ENCODE measurements around the gene PLA2G12B.
A peak's percentile ranks its signal among the peaks of the same experiment; 100 is the strongest.
"Not testable (repeated sequence)": the region's sequence is repeated elsewhere in the genome, so short reads cannot be mapped to it uniquely, and the experiment has no call there.

The PLA2G12B gene

GRCh38 chr10:72917803-72918332 is 36.7 kb downstream of the PLA2G12B start:
- peaks cover 11% of the 10 kb centered on the region for H3K9me3 Mint-ChIP-seq
- not testable (repeated sequence) for H3K4me1 Mint-ChIP-seq, H3K36me3 Mint-ChIP-seq, H3K4me3 Mint-ChIP-seq, H3K27me3 Mint-ChIP-seq, H3K27ac Mint-ChIP-seq

- H3K36me3 Mint-ChIP-seq, H3K27me3 Mint-ChIP-seq, H3K4me1 Mint-ChIP-seq, H3K27ac Mint-ChIP-seq, H3K4me3 Mint-ChIP-seq: not testable (repeated sequence)
- H3K9me3 Mint-ChIP-seq: peaks cover 11% of the 10 kb centered on the region
These were observed 37.4 kb downstream of the PLA2G12B start for GRCh38 chr10:72917201-72917600.

DNA sequence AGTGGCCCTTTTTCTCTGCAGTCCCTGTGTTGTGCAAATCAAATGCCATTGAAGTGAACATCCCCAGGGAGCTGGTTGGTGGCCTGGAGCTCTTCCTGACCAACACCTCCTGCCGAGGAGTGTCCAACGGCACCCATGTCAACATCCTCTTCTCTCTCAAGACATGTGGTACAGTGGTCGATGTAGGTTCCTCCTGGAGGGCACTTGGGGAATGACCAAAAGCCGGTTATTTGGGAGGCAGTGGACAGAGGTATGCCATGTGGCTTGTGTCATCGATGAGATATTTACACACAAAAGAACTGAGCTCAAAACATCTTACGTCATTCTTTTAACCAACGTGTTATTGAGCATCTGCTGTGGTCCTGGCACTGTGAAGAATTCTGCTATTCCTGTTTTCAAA is 41.3 kb downstream of the PLA2G12B start:
- no peaks in the 10 kb centered on the region for H3K9me3 Mint-ChIP-seq
- H3K4me3 Mint-ChIP-seq: no peak overlapping the region
- peak overlapping the region; percentile 71 for H3K27ac Mint-ChIP-seq
- H3K27me3 Mint-ChIP-seq: no peaks in the 10 kb centered on the region
- no peaks in the 10 kb centered on the region for H3K4me1 Mint-ChIP-seq
- no peaks in the 10 kb centered on the region for H3K36me3 Mint-ChIP-seq

DNA sequence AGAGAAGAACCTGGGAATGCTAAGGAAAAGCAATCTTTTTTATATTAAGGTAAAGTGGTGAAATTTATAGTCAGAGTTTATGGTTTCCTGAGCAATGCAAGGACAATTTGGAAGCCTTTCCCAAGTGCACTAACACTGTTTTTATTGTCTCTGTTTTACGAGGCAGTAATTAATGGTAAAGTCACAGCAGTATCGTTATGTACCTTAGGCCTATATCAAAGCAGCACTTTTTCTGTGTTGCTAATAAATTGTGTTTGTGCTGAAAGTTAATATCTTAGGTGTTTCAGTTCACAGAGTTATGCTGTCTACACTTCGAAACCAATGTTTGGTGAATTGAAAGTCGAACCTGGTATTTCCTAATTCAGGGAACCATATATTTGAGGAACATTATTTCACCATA is 41.9 kb downstream of the PLA2G12B start:
- Mint-ChIP-seq H3K36me3 (no peaks in the 10 kb centered on the region), H3K9me3 (no peaks in the 10 kb centered on the region), H3K27ac (no peak overlapping the region), H3K27me3 (no peaks in the 10 kb centered on the region), H3K4me1 (no peaks in the 10 kb centered on the region), H3K4me3 (no peak overlapping the region)

DNA sequence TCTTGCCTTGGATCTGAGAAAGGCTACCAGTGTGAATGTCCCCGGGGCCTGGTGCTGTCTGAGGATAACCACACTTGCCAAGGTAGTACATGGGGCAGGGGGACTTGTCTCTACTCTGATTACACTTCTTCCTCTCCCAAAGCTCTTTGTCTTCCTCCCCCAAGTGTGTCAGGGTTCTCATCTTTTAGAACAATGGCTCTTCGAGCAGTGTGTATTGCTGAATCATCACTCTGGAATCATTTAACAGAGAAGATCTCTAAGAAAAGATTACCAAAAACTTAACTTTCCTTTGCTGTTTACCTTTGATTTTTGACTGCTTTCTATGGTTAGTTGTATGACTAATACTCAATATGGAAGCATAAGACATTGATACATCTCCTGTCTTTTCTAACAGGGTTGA is 42.8 kb downstream of the PLA2G12B start:
- Mint-ChIP-seq H3K9me3 (no peaks in the 10 kb centered on the region), H3K27ac (no peak overlapping the region), H3K27me3 (no peaks in the 10 kb centered on the region), H3K4me1 (no peaks in the 10 kb centered on the region), H3K4me3 (no peak overlapping the region), H3K36me3 (no peaks in the 10 kb centered on the region)

DNA sequence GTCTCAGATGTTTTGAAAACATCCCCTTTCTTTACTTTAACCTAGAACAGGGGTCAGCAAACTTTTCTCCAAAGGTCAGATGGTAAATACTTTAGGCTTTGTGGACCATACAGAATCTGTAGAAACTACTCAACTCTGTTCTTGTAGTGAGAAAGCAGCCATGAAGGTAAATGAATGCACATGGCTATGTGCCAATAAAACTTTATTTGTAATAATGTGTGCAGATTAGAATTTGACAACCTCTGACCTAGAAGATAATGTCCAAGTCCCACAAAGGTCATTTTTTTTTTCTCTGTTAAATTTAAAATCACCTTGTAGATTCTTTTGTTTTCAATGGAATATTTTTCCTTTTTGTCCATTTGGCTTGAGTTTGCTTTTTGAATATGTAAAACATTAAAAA is 43.9 kb downstream of the PLA2G12B start:
- Mint-ChIP-seq H3K27me3 (no peaks in the 10 kb centered on the region), H3K36me3 (no peaks in the 10 kb centered on the region), H3K9me3 (no peaks in the 10 kb centered on the region), H3K27ac (no peak overlapping the region), H3K4me1 (no peaks in the 10 kb centered on the region), H3K4me3 (no peak overlapping the region)

DNA sequence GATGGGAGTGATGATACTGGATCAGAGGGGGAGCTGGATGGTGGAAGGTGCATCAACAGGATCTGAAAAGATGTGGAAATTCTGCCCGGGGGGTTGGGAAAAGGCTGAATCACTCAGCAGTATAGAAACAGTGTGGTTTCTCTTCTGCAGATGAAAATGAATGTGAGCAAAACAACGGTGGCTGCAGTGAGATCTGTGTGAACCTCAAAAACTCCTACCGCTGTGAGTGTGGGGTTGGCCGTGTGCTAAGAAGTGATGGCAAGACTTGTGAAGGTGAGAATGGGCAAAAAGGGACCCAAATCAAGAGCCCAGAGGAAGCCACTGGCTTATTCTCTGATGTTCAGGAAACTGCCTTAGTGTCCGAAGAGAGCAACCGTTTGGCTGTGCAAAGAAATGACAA is 48.2 kb downstream of the PLA2G12B start:
- no peaks in the 10 kb centered on the region for H3K4me1 Mint-ChIP-seq
- no peaks in the 10 kb centered on the region for H3K9me3 Mint-ChIP-seq
- no peak overlapping the region for H3K4me3 Mint-ChIP-seq
- H3K27me3 Mint-ChIP-seq: no peaks in the 10 kb centered on the region
- H3K27ac Mint-ChIP-seq: no peak overlapping the region
- H3K36me3 Mint-ChIP-seq: no peaks in the 10 kb centered on the region

- Mint-ChIP-seq H3K27ac (no peak overlapping the region), H3K9me3 (no peaks in the 10 kb centered on the region), H3K27me3 (no peaks in the 10 kb centered on the region), H3K36me3 (no peaks in the 10 kb centered on the region), H3K4me3 (no peak overlapping the region), H3K4me1 (no peaks in the 10 kb centered on the region)
These were observed 49.8 kb downstream of the PLA2G12B start for GRCh38 chr10:72904806-72905205.

DNA sequence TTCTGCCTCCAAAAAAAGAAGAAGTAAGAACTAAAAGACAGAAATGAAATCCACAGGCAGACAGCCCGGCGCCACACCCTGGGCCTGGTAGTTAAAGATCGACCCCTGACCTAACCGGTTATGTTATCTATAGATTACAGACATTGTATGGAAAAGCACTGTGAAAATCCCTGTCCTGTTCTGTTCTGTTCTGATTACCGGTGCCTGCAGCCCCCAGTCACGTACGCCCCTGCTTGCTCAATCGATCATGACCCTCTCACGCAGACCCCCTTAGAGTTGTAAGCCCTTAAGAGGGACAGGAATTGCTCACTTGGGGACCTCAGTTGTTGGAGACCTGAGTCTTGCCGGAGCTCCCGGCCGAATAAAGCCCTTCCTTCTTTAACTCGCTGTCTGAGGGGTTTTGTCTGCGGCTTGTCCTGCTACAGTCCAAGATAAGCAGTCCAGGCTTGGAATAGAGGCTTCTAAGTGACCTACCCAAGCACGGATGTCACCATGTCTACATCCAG is 50.6 kb downstream of the PLA2G12B start:
- H3K9me3 Mint-ChIP-seq, H3K4me1 Mint-ChIP-seq: not testable (repeated sequence)

DNA sequence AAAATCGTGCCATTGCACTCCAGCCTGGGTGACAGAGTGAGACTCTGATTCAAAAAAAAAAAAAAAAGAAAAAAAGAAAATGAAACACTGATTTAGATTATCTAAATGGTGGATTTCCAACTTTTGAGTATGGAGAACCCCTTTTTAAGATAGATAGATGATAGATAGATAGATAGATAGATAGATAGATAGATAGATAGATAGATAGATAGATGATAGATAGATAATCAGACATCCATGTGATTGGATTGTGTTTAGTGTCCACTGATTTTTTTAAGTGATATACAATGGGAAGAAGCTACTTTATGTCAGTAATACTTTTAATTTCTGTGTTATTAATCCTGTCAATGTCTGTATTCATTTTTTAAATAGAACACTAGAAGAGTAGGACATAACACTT is 55.1 kb downstream of the PLA2G12B start:
- Mint-ChIP-seq H3K27ac (no peak overlapping the region), H3K27me3 (peaks cover 2% of the 10 kb centered on the region), H3K9me3 (no peaks in the 10 kb centered on the region), H3K4me3 (no peak overlapping the region), H3K4me1 (no peaks in the 10 kb centered on the region), H3K36me3 (no peaks in the 10 kb centered on the region)

More for the DNA sequence above, 50.6 kb downstream of the PLA2G12B start:
- H3K27me3 Mint-ChIP-seq, H3K27ac Mint-ChIP-seq, H3K36me3 Mint-ChIP-seq, H3K4me3 Mint-ChIP-seq: not testable (repeated sequence)

DNA sequence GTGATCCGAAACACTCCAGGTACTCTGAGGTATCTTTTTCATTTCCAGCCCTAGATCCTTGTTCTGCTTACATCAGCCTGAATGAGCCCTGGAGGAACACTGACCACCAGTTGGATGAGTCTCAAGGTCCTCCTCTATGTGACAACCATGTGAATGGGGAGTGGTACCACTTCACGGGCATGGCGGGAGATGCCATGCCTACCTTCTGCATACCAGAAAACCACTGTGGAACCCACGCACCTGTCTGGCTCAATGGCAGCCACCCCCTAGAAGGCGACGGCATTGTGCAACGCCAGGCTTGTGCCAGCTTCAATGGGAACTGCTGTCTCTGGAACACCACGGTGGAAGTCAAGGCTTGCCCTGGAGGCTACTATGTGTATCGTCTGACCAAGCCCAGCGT is 56.0 kb downstream of the PLA2G12B start:
- H3K36me3 Mint-ChIP-seq: no peaks in the 10 kb centered on the region
- no peaks in the 10 kb centered on the region for H3K9me3 Mint-ChIP-seq
- no peak overlapping the region for H3K4me3 Mint-ChIP-seq
- H3K4me1 Mint-ChIP-seq: no peaks in the 10 kb centered on the region
- H3K27me3 Mint-ChIP-seq: peaks cover 2% of the 10 kb centered on the region
- no peak overlapping the region for H3K27ac Mint-ChIP-seq

DNA sequence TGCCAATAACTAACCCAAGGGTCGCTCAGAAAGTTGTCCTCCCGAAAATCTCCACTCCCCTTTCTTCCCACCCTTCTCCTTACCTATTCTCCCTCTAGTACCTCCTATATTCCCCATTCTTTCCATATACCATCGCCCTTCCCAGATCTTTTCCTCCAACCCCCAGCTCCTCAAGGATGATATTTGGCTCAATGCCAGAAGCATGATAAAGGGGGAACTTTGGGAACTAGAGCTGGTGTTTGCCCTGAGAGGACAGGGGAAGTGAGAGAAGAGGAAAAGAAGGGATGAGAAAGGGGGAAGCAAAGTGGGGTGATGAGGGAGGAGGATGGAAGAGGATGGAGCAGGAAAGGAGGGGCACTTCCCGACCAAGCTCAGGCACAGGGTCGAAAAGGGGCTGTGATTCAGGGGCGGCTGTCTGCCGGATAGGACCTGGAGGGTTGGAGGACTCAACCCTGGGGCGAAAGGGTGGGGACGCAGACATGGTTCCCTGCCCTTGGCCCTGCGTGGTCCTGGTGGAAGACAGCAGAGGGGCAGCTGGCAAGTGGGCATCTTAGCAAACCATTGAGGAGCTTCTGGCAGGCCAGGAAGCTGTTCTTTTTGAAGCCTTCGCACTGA is 59.3 kb downstream of the PLA2G12B start:
- Mint-ChIP-seq H3K36me3 (no peaks in the 10 kb centered on the region), H3K27ac (no peak overlapping the region), H3K4me1 (no peaks in the 10 kb centered on the region), H3K9me3 (no peaks in the 10 kb centered on the region), H3K4me3 (no peak overlapping the region), H3K27me3 (peaks cover 2% of the 10 kb centered on the region)

- Mint-ChIP-seq H3K4me3 (no peak within 1 kb of the TSS), H3K27me3 (peaks cover 2% of the 10 kb centered on the region), H3K36me3 (peaks cover 7% of the 10 kb centered on the region), H3K27ac (no peak within 1 kb of the TSS), H3K9me3 (no peaks in the 10 kb centered on the region), H3K4me1 (peaks cover 5% of the 10 kb centered on the region)
These were observed 61.3 kb downstream of the PLA2G12B start, which contains the start of gene OIT3 for GRCh38 chr10:72893136-72893798. OIT3 (plus strand) TSS chr10:72893739; CDS start chr10:72893799, 60 bp downstream.

DNA sequence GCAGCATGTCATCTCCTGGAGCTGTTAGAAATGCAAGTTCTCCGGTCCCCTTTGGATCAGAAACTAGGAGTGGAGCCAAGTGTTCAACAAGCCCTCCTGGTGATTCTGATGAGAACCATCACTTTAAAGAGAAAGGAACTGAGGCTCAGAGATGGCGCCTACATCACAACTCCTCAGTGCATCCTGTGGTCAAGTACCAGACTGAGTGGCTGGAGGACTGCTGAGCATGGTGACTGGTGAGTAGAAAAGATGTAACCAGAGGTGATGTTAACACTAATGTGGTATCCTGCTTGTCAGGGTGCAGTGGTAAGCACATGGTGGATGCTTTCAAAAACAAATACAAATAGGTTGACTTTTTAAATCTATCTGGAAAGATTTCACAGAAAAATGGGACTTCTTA is 64.5 kb downstream of the PLA2G12B start:
- peaks cover 1% of the 10 kb centered on the region for H3K27me3 Mint-ChIP-seq
- peaks cover 21% of the 10 kb centered on the region for H3K4me1 Mint-ChIP-seq
- H3K27ac Mint-ChIP-seq: no peak overlapping the region
- H3K36me3 Mint-ChIP-seq: peaks cover 14% of the 10 kb centered on the region
- H3K4me3 Mint-ChIP-seq: no peak overlapping the region
- no peaks in the 10 kb centered on the region for H3K9me3 Mint-ChIP-seq

- Mint-ChIP-seq H3K36me3 (peaks cover 17% of the 10 kb centered on the region), H3K9me3 (no peaks in the 10 kb centered on the region), H3K27me3 (no peaks in the 10 kb centered on the region), H3K27ac (no peak overlapping the region), H3K4me1 (peaks cover 21% of the 10 kb centered on the region), H3K4me3 (no peak overlapping the region)
These were observed 65.2 kb downstream of the PLA2G12B start for GRCh38 chr10:72889391-72889831.

- peaks cover 21% of the 10 kb centered on the region for H3K4me1 Mint-ChIP-seq
- H3K27ac Mint-ChIP-seq: peak overlapping the region; percentile 20
- H3K4me3 Mint-ChIP-seq: no peak overlapping the region
- H3K36me3 Mint-ChIP-seq: peaks cover 20% of the 10 kb centered on the region
- H3K27me3 Mint-ChIP-seq: no peaks in the 10 kb centered on the region
- H3K9me3 Mint-ChIP-seq: no peaks in the 10 kb centered on the region
These were observed 66.4 kb downstream of the PLA2G12B start for GRCh38 chr10:72888151-72888638.

Measured in activated naive CD4-positive, alpha-beta T cell treated with anti-CD3 and anti-CD28 coated beads, Interleukin-2, amount 50 U/mL, for 24 hours (primary cell).